HepG2 (cell line): ENCODE results near the gene RCOR1. TPM values are rescaled to one million over a fixed set of nuclear protein-coding genes. Genes with fewer than 3 reads are reported as not detected.

ENCODE experiments used
- ELF4 ChIP-seq: sonication (generic); formaldehyde crosslinking; IDR thresholded peaks from 2 replicates; pipeline ENCODE4 v1.5.0; 2020; ENCODE audit warnings: missing genetic modification reagents, mild to moderate bottlenecking, moderate library complexity, borderline replicate concordance
- HIVEP1 ChIP-seq: sonication (generic); formaldehyde crosslinking; IDR thresholded peaks from 2 replicates; pipeline ENCODE4 v1.4.0; 2020; ENCODE audit warnings: mild to moderate bottlenecking, missing genetic modification reagents
- MBNL3 ChIP-seq: fragments of 250-450 bp; sonication (Bioruptor Pico); conservative IDR thresholded peaks from 2 replicates; pipeline ENCODE4 v1.8.0; 2022; ENCODE audit warnings: mild to moderate bottlenecking, inconsistent platforms
- RFX3 ChIP-seq: IDR thresholded peaks from 2 replicates; pipeline ENCODE4 v1.6.1; 2016; ENCODE audit warnings: missing biosample characterization, missing genetic modification reagents
- STAT5B ChIP-seq: sonication (generic); formaldehyde crosslinking; IDR thresholded peaks from 2 replicates; pipeline ENCODE4 v1.4.0; 2020; ENCODE audit warnings: missing genetic modification reagents
- TBX3 ChIP-seq: fragments of 450-650 bp; IDR thresholded peaks from 2 replicates; pipeline ENCODE4 v1.6.1; 2017; ENCODE audit warnings: antibody characterized with exemption, mild to moderate bottlenecking, inconsistent platforms, borderline replicate concordance
- TEAD2 ChIP-seq: sonication (generic); formaldehyde crosslinking; IDR thresholded peaks from 2 replicates; pipeline ENCODE4 v1.9.0; 2021; ENCODE audit warnings: missing genetic modification reagents
- ZNF230 ChIP-seq: sonication (generic); formaldehyde crosslinking; IDR thresholded peaks from 2 replicates; pipeline ENCODE4 v1.4.0; 2020; ENCODE audit warnings: mild to moderate bottlenecking, missing genetic modification reagents
- ZNF317 ChIP-seq: sonication (generic); formaldehyde crosslinking; IDR thresholded peaks from 2 replicates; pipeline ENCODE4 v1.5.0; 2020; ENCODE audit warnings: mild to moderate bottlenecking, missing genetic modification reagents
- ZNF777 ChIP-seq: sonication (generic); formaldehyde crosslinking; IDR thresholded peaks from 2 replicates; pipeline ENCODE4 v1.4.0; 2020; ENCODE audit warnings: missing genetic modification reagents
- polyA plus RNA-seq, 8 experiments: library from polyadenylated mRNA; depleted of rRNA in 3 of 8; stranded (reverse) in 7 of 8; unstranded in 1 of 8; fragments of >200 nt; fragmentation: Illumina TruSeq in 4 of 8; extraction: Trizol in 4 of 8; gene quantifications; 2 replicates each; pipeline versions ENCODE4 v1.2.1 to v1.2.3, GENCODE V29; 2011 to 2016; ENCODE audit warnings: low read depth in 4 of 8, missing spikeins in 1 of 8, mixed read lengths in 1 of 8; ENCODE audit not compliant: insufficient read depth in 1 of 8
- total RNA-seq, 5 experiments: library from RNA; depleted of rRNA; stranded (reverse); fragments of >200 nt; fragmentation: Illumina TruSeq; extraction: Trizol; gene quantifications; 2 replicates each; pipeline ENCODE4 v1.2.3, GENCODE V29; 2016; ENCODE audit warnings: low read depth in 1 of 5
- TF ChIP-seq, protein P1 (sequence below): sonication (generic); formaldehyde crosslinking; IDR thresholded peaks from 2 replicates; pipeline ENCODE4 v1.4.0; 2020; ENCODE audit warnings: missing genetic modification reagents
- TF ChIP-seq, protein P2 (sequence below): sonication (generic); formaldehyde crosslinking; IDR thresholded peaks from 2 replicates; pipeline ENCODE4 v1.8.0; 2022; ENCODE audit warnings: missing genetic modification reagents, low read depth, mild to moderate bottlenecking, borderline replicate concordance
- TF ChIP-seq, protein P3 (sequence below), 2 experiments: fragments of 450-650 bp in 1 of 2; sonication (generic) in 1 of 2; formaldehyde crosslinking; IDR thresholded peaks; 2 replicates each; pipeline versions ENCODE4 v1.5.0 to v1.8.0; 2020 to 2022; ENCODE audit warnings: mild to moderate bottlenecking in 1 of 2, missing genetic modification reagents in 1 of 2
- TF ChIP-seq, protein P4 (sequence below): IDR thresholded peaks from 2 replicates; pipeline ENCODE4 v1.6.1; 2012; ENCODE audit warnings: low read depth, low read length, improper control_type of control experiment
- TF ChIP-seq, protein P5 (sequence below): sonication (generic); formaldehyde crosslinking; IDR thresholded peaks from 2 replicates; pipeline ENCODE4 v1.5.0; 2020; ENCODE audit warnings: mild to moderate bottlenecking, missing genetic modification reagents, borderline replicate concordance

Gene RCOR1
- total and polyA plus RNA-seq, 2 of the 13 experiments (the other 11 are each of a cell fraction or from before 2014, with no cell fraction given) = 10.2 to 11.1 TPM

DNA sequence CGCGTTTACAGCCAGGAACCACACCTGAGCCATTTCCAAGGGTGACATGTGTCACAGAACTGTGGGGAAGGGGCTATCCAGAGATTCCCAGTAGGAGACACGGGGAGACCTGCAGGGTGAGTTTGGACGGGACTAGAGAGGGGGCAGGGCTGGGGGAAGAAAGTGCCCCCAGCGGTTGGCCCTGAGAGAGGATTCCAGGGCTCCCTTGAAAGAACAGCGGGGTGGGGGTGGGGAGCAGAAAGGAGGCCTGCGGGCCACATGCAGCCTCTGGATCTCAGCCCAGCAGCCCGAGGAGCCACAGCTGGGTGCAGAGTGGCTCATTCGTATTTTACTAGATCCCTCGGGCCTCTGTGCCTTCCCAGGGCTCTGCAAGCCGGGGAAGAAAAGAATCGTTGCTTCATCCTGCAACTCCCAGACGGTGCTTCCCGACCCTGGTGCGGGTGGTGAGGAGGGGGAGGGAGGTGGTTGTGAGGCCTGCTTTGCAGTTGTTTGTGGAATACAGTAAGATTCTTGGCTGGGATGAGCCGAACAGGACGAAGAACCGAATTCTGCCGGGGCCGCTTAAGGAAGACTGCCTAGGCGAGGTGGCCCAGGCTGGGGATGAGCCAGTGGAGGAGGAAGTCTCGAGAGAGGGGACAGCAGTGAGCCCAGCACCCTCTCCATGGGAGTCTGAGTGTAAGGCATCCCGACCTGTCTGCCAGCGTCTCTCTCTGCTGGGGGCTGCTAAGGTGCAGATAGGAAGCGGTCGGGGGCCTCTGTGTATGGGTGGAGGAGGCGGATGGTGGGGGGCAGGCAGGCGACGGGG lies 46.8 kb upstream of the RCOR1 start (continued):
- TF ChIP-seq MBNL3 = no peak
- peak; percentile 58; the same call in 1 of the 2 replicates for TF ChIP-seq ZNF317 (CRISPR knock-in tag)
- TF ChIP-seq RFX3 (CRISPR knock-in tag) = no peak
- TF ChIP-seq, protein P1, sequence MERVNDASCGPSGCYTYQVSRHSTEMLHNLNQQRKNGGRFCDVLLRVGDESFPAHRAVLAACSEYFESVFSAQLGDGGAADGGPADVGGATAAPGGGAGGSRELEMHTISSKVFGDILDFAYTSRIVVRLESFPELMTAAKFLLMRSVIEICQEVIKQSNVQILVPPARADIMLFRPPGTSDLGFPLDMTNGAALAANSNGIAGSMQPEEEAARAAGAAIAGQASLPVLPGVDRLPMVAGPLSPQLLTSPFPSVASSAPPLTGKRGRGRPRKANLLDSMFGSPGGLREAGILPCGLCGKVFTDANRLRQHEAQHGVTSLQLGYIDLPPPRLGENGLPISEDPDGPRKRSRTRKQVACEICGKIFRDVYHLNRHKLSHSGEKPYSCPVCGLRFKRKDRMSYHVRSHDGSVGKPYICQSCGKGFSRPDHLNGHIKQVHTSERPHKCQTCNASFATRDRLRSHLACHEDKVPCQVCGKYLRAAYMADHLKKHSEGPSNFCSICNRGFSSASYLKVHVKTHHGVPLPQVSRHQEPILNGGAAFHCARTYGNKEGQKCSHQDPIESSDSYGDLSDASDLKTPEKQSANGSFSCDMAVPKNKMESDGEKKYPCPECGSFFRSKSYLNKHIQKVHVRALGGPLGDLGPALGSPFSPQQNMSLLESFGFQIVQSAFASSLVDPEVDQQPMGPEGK = peak; percentile 69
- no peak for TF ChIP-seq ZNF777 (CRISPR knock-in tag)
- TF ChIP-seq ZNF230 (CRISPR knock-in tag) = no peak
- no peak for TF ChIP-seq TBX3
- TF ChIP-seq, protein P2, sequence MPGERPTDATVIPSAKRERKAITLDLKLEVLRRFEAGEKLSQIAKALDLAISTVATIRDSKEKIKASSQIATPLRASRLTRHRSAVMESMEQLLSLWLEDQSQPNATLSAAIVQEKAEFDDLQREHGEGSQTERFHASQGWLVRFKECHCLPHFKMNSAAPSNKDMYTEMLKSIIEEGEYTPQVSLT = no peak
- TF ChIP-seq, protein P3, sequence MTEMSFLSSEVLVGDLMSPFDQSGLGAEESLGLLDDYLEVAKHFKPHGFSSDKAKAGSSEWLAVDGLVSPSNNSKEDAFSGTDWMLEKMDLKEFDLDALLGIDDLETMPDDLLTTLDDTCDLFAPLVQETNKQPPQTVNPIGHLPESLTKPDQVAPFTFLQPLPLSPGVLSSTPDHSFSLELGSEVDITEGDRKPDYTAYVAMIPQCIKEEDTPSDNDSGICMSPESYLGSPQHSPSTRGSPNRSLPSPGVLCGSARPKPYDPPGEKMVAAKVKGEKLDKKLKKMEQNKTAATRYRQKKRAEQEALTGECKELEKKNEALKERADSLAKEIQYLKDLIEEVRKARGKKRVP (CRISPR knock-in tag; IDR thresholded peaks at IDR 0.05) = no peak
- TF ChIP-seq ELF4 (CRISPR knock-in tag) = no peak
- TF ChIP-seq TEAD2 (CRISPR knock-in tag) = 0 out of 2 replicates have a peak, but pooled peaks have one; percentile 27
- TF ChIP-seq STAT5B (CRISPR knock-in tag) = no peak
- TF ChIP-seq, protein P4, sequence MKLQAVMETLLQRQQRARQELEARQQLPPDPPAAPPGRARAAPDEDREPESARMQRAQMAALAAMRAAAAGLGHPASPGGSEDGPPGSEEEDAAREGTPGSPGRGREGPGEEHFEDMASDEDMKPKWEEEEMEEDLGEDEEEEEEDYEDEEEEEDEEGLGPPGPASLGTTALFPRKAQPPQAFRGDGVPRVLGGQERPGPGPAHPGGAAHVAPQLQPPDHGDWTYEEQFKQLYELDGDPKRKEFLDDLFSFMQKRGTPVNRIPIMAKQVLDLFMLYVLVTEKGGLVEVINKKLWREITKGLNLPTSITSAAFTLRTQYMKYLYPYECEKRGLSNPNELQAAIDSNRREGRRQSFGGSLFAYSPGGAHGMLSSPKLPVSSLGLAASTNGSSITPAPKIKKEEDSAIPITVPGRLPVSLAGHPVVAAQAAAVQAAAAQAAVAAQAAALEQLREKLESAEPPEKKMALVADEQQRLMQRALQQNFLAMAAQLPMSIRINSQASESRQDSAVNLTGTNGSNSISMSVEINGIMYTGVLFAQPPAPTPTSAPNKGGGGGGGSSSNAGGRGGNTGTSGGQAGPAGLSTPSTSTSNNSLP = no peak
- TF ChIP-seq, protein P5, sequence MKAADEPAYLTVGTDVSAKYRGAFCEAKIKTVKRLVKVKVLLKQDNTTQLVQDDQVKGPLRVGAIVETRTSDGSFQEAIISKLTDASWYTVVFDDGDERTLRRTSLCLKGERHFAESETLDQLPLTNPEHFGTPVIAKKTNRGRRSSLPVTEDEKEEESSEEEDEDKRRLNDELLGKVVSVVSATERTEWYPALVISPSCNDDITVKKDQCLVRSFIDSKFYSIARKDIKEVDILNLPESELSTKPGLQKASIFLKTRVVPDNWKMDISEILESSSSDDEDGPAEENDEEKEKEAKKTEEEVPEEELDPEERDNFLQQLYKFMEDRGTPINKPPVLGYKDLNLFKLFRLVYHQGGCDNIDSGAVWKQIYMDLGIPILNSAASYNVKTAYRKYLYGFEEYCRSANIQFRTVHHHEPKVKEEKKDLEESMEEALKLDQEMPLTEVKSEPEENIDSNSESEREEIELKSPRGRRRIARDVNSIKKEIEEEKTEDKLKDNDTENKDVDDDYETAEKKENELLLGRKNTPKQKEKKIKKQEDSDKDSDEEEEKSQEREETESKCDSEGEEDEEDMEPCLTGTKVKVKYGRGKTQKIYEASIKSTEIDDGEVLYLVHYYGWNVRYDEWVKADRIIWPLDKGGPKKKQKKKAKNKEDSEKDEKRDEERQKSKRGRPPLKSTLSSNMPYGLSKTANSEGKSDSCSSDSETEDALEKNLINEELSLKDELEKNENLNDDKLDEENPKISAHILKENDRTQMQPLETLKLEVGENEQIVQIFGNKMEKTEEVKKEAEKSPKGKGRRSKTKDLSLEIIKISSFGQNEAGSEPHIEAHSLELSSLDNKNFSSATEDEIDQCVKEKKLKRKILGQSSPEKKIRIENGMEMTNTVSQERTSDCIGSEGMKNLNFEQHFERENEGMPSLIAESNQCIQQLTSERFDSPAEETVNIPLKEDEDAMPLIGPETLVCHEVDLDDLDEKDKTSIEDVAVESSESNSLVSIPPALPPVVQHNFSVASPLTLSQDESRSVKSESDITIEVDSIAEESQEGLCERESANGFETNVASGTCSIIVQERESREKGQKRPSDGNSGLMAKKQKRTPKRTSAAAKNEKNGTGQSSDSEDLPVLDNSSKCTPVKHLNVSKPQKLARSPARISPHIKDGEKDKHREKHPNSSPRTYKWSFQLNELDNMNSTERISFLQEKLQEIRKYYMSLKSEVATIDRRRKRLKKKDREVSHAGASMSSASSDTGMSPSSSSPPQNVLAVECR = peak; percentile 36; the same call in 1 of the 2 replicates
- no peak for TF ChIP-seq HIVEP1 (CRISPR knock-in tag)
